HG03196 (cell line): ENCODE measurements around the gene DTX1.

ENCODE experiments used
- ATAC-seq: cut with Tn5 transposase; IDR thresholded peaks from one replicate; pipeline ENCODE4 v1.9.1; 2021; ENCODE audit not compliant: unreplicated experiment

Gene DTX1

GRCh38 chr12:113070117-113070906 lies 13.8 kb downstream of the DTX1 start:
- ATAC-seq: no peak

GRCh38 chr12:113071135-113072112 lies 14.9 kb downstream of the DTX1 start:
- ATAC-seq: no peak

DNA sequence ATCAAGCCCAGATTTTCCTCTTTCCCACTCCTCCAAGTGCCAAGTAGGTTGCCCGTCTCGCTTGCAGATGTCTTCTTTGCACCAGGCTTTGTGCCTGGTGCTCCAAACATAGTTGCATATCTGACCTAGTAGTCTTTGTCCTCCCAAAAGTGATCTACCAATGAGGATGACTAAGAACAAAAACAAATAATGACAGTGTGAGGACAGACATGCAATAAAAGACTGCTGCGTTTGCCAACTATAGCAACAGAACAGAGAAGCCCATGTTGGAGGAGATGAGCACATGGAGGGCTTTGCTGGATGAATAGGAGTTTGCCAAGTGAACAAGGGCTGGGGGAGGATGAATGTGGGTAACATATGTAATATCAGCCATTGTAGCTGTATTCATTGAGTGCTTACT lies 15.6 kb downstream of the DTX1 start:
- no peak for ATAC-seq

DNA sequence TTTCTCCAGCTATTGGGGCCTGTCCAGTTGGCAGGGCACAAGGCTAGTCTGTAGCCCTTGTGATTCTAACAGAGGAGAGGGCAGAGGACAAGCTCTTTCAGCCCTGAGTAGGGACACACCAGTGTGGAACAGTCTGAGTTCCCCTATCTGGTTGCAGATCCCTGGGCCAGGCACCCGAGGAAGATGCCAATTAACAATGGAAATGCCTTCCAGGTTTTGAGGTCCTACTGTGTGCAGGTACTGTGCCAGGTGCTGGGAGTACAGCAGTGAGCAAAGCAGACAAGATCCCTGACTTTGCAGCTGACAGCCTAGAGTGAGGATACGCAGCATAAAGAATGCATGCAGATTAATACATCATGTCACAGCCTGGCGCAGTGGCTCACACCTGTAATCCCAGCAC lies 17.1 kb downstream of the DTX1 start:
- ATAC-seq: no peak

- ATAC-seq: peak; percentile 93
Measured at GRCh38 chr12:113075137-113075683, 18.7 kb downstream of the DTX1 start.

- ATAC-seq: no peak
Measured at GRCh38 chr12:113077057-113077858, 20.7 kb downstream of the DTX1 start.

GRCh38 chr12:113077859-113078255 lies 21.3 kb downstream of the DTX1 start:
- ATAC-seq: no peak

DNA sequence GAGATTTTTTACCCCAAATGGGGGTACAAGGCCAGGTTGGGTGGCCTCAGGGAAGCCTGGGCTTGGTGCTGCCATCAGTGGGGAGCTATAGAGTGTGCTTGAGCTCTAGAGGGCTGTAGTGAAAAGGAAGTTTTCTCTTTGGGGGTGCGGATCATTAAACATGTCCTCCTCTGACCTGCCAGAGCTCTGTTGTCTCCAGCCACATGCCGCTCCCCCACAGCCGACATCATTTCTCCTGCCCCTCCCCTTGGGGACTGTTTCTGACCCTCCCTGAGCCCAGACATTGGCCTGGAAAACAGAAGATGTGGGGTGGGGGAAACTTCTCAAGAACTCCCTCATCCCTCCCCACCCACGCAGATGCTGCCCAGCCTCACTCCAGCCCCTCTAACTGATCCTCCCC lies 25.3 kb downstream of the DTX1 start:
- ATAC-seq: no peak

DNA sequence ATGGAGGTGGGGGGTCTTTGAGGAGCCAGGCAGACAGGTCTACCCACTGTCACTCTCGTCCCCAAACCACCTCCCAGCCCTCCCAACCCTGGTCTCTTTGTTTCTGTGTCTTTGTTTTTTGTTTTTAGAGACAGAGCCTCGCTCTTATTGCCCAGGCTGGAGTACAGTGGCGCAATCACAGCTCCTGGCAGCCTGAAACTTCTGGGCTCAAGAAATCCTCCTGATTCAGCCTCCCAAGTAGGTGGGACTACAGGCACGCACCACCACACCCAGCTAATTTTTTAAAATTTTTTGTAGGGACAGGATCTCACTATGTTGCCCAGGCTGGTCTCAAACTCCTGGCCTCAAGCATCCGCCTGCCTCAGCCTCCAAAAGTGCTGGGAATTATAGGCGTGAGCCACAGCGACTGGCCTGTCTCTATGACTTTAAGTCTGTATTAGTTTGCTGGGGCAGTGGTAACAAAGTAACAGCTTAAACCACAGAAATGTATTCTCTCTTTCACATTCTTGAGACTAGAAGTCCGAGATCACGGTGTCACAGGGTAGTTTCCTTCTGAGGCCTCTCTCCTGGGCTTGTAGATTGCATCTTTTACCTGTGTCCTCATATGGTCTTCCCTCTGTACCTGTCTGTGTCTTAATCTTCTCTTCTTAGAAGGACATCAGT lies 26.1 kb downstream of the DTX1 start:
- ATAC-seq: peak; percentile 60

GRCh38 chr12:113083863-113084435 lies 27.4 kb downstream of the DTX1 start:
- ATAC-seq: no peak

DNA sequence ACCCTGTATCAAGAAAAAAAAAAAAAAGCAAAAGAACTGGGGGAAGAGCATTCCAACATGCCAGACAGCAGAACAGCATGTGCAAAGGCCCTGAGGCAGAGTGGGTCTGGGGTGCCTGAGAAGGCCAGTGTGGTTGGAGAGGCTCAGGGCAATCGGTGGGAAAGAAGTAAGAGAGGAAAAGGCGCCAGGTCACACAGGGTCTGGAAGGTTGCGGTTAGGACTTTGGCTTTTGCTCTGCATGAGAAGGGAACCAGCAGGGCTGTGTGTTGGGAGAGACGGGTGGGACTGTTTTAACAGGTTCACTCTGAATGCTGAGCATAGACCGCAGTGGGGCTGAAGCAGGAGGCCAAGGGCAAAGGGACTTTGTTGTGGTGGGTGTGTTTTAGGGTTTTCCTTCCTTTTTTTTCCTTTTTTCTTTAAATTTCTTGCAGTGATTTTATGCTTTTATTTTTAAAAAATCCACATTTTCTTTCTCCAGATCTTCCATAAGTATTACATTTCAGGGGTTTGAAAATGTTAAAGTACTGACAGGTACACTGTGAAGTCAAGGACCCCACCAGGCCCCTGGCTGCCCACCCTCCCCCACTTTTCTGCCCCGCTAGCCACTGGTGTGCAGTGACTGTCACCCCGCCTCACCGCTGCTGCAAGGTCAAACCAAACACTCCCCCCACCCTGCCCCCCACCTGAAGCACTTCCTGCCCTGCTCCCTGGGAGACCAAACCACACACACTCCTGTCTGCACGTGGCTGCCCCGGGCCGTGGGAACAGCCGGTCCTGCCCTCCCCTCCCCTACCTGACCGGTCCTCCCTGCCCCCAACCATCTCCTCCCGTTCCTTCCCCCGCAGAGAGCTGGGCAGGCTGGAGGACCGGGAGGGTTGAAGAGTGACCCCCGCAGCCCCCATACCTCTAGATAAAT lies 30.0 kb downstream of the DTX1 start:
- no peak for ATAC-seq

DNA sequence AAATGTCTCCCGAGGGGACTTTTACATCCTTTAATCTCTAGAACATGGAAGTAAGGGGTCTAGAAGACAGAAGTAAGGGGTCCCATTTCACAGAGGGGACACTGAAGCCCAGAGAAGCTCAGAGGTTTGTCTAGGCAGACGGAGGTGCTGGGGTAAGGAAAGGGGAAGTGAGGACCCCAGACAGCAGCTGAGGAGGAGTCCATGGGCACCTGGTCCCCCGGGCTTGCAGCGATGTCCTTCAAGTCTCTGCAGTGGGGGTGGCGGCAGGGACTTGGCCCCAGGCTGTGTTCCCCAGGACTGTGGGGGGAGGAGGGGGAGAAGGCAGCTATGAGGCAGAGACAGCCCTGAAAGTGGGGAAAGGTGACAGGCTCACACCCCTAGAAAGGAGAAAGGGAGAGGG lies 30.7 kb downstream of the DTX1 start:
- ATAC-seq: no peak

DNA sequence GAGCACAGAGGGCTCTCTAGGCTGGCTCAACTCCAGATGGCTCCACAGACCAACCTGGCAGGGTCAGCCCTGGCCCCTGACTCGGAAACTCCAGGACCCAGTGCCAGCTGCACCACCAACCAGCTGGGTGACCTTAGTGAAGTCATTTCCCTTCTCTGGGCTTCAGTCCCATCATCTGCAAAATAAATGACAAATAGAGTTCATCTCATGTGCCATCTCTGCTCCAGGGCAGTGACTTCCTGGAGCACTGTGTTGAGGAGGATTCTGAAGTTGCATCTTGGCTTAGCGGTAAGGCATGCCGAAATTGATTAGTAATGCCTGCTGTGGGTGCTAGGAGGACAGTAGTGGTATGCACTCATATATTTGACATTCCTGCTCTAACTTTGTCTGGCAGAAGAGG lies 31.5 kb downstream of the DTX1 start:
- no peak for ATAC-seq

DNA sequence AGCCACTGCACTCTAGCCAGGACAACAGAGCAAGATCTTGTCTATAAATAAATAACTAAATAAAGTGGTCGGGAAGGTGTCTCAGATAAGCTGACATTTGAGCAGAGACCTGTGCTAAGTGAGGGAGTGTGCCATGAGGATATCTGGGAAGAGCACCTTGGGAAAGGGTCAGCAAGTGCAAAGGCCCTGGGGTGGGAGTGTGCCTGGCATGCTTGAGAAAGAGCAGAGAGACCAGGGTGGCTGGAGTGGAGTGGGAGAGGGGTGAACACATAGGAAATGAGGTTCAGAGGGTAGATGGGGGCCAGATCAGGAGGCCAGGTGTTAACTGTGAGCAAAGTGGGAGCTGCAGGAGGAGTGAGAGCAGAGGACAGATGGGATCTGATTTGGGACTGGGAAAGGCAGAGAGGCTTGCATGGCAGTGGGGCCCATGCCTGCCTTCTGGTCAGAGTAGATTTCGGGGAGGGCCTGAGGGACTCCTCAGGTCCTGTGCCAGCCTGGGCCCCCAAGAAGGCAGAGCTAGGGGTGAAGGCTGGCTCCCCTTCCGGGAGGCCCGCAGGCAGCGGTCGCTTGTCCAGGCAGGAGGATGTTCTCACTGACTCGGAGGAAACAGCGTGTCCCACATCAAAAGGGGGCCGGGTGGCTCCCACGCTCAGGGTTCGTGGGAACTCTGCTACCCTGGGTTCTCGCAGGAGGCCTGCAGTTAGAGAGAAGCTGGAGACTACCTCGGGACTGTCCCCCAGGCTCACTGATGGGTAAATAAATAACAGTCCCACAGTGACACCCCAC lies 32.6 kb downstream of the DTX1 start:
- no peak for ATAC-seq

GRCh38 chr12:113089839-113090238 lies 33.3 kb downstream of the DTX1 start:
- no peak for ATAC-seq

DNA sequence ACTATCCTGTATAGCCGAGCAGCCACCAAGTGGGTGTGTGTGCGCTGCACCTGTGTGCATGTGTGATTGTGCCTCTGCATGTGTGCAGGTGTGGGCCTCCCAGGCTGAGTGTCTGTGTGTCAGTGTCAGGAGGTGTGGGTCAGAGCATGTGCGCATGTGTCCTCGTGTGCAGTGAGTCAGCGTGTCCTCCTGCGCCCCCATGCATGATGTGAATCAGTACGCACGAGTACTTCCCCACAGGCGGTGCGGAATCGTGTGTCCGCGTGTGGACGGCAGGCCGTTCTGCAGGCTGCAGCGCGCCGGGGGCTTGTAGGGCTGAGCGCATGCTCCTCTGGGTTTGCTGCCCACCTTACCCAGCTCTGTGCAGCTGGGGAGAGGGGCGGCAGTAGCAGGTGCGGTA lies 34.2 kb downstream of the DTX1 start:
- ATAC-seq: no peak

GRCh38 chr12:113091506-113091905 lies 35.0 kb downstream of the DTX1 start:
- ATAC-seq: no peak
